HG03039 (cell line): ENCODE measurements around the gene TRIO.

Source experiments
- ATAC-seq: cut with Tn5 transposase; IDR thresholded peaks from one replicate; pipeline ENCODE4 v1.9.1; 2021; ENCODE audit warnings: mild to moderate bottlenecking, moderate library complexity; ENCODE audit not compliant: unreplicated experiment

Gene TRIO

GRCh38 chr5:14122089-14122488 is 21.1 kb upstream of the TRIO start:
- no peak for ATAC-seq

GRCh38 chr5:14123551-14123950 is 19.6 kb upstream of the TRIO start:
- no peak for ATAC-seq

- no peak for ATAC-seq
These were observed 19.1 kb upstream of the TRIO start for GRCh38 chr5:14123974-14124482.

GRCh38 chr5:14125262-14125661 is 17.9 kb upstream of the TRIO start:
- no peak for ATAC-seq

- no peak for ATAC-seq
These were observed 15.6 kb upstream of the TRIO start for GRCh38 chr5:14127587-14127986.

GRCh38 chr5:14128079-14128478 is 15.1 kb upstream of the TRIO start:
- ATAC-seq: no peak

- no peak for ATAC-seq
These were observed 14.0 kb upstream of the TRIO start for GRCh38 chr5:14129123-14129522.

- no peak for ATAC-seq
These were observed 11.2 kb upstream of the TRIO start for GRCh38 chr5:14131855-14132503.

GRCh38 chr5:14133394-14133793 is 9.7 kb upstream of the TRIO start:
- no peak for ATAC-seq

GRCh38 chr5:14134083-14134482 is 9.1 kb upstream of the TRIO start:
- no peak for ATAC-seq

GRCh38 chr5:14134771-14135170 is 8.4 kb upstream of the TRIO start:
- ATAC-seq: no peak

- no peak for ATAC-seq
These were observed 7.5 kb upstream of the TRIO start for GRCh38 chr5:14135621-14136020.

- ATAC-seq: no peak
These were observed 6.9 kb upstream of the TRIO start for GRCh38 chr5:14136228-14136627.

- ATAC-seq: no peak
These were observed 4.3 kb upstream of the TRIO start for GRCh38 chr5:14138608-14139540.

- no peak for ATAC-seq
These were observed 1.4 kb upstream of the TRIO start for GRCh38 chr5:14141764-14142163.

- ATAC-seq: peak; percentile 0
These were observed 828 bp upstream of the TRIO start for GRCh38 chr5:14142202-14142826.

GRCh38 chr5:14143546-14143840 is 351 bp downstream of the TRIO start:
- peak; percentile 13 for ATAC-seq

- ATAC-seq: peak; percentile 14
These were observed 871 bp downstream of the TRIO start for GRCh38 chr5:14143841-14144585.

GRCh38 chr5:14144586-14145434 is 1.7 kb downstream of the TRIO start:
- ATAC-seq: peak; percentile 42
